ENCODE results near the gene ADAM33. TPM values are rescaled to one million over a fixed set of nuclear protein-coding genes. Genes with fewer than 3 reads are reported as not detected.

The ADAM33 gene
- total RNA-seq, 1 experiment from 2014 or later: not detected

DNA sequence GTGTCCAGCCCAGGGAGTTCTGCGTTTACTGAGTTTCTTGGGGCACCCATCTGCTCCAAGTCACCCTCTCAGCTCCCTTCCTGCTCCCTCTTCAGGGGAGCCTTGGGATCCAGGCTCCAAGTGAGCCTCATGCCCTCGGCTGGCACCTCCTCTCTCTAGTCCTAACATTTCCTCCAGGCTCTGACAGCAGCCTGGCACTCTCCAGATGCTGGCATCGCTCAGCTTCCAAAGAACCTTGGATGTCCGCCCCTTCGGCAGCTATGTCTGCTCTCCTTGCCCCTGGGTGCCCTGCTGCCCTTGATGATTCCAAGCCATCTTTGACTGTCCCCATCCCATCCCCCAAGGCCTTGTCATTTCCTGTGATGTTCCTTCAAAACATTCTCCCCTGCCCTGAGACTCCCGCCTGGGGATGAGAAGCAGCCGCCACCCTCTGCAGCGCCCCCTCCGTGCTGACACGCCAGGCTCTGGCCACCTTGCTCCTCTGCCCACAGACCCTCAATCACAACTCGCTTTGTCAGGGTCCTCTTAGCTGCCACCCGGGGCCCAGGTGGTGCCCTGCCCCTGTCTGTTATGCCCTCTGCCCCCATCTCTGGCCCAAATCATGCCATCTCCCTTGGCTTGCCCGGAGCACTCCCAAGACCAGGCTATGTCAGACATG lies 12.0 kb downstream of the ADAM33 start:
- DNase-seq (ENCODE audit: low spot score): peak; percentile 20

DNA sequence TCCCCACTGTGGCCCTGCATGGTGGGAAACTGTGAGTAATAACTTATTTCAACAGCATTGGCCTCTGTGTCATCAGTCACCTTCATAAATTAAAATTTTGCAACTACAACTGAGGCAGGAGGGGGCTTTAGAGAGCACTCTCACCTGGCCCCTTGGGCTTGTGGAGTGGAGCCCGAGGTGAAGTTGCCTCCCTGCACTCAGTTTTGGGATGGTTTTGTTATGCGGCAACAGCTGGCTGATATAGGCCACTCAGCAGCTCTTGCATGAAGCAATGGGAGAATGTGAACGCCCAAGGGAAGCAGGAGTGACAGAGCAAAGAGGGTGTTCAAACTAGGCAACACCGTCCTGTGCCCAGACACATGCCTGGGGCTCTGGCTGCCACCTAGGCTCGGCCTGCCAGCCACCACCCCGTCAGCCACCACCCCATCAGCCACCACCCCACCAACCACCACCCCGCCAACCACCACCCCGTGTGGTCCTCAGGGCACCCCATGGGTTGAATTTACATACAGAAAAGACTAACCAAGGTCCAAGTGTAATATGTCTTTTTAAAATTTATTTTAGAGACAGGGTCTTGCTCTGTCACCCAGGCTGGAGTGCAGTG lies 14.3 kb downstream of the ADAM33 start:
- DNase-seq (ENCODE audit: low spot score): no peak

DNA sequence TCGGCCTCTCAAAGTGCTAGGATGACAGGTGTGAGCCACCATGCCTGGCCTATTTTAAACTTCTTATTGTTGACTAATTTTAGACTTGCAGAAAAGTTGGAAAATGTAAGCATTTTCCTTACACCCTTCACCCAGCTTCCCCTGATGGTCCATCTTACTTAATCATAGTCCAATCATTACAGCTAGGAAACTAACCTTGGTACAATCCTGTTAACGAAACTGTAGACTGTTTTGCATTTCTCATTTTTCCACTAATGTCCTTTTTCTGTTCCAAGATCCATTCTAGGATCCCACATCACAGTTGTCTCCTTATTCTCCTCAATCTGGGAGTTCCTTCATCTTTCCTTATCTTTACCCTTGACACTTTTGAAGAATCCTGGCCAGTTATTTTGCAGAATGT lies 18.0 kb downstream of the ADAM33 start:
- DNase-seq (ENCODE audit: low spot score): no peak

DNA sequence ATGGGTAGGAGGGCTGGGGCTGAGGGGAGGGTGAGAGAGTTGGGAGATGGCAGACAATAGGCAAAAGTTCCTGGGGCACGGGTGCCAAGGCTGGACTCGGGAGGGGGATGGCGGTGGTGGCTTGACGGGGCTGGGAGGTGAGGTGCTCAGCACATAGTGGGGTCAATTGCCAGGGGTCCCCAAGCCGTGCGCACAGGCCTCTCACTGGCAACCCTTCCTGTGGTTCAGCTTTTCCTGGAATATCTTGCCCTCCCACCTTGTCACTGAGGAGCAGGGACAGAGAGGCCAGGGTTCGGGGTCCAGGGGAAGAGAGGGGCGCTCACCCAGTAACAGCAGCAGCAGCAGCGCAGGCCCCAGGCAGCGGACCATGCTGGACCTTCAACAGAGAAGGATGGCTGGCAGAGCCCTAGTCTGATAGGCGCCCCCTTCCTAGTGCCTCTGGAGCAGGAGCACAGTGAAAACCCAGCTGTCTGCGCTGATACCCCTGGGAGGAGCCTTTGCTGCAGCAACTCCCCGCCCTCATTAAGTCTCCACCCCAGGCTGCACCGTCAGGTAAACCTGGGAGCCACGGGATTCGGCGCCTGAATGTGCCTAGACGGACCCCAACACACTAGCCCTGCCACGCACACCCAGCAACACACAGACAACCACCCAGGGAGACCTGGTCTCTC lies 18.6 kb downstream of the ADAM33 start, which contains the start of gene GFRA4:
GFRA4 (minus strand) TSS at position 369 of the 671 bp plus-strand sequence; CDS start at position 369, 0 bp downstream.
- no peak for DNase-seq (ENCODE audit: low spot score)

DNA sequence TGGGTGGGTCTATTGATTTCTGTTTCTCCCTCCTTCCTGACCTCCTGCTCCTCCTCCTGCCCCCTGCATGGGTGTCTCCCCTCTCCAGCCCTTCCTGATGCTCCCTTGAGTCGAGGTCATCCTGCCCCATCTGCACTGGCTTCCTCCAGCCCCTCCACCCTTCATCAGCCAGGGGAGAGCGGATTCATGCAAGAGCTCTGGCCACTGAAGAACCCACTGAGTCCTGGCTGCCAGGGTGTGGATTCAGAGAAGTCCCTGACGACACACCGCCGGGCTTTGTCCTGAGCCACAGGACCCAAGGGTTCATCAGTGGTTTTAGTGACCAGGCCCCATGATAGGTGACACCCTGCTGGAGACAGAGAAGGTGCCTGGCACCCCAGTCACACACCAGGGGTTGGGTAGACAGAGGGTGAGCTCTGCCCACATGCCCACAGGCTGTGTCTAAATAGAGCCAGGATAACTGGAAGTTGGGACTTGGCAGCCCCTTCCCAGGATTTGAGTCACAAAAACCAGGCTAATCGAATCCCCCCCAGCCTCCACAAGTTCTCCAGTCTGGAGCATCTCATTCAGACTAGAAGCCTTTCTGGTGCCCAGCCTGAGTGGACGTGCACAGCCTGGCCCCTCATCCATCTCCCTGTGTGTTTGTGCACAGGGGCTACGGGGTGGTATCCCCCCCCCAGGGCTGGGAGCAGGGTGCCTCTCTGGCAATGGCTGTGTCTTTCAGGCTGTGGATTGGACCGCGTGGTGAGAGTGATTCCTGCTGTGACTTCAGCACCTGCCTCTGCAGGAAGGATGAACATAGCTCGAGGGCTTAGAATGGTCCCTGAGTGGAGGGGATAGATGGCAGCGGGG lies 19.8 kb downstream of the ADAM33 start:
- DNase-seq (ENCODE audit: low spot score): no peak

DNA sequence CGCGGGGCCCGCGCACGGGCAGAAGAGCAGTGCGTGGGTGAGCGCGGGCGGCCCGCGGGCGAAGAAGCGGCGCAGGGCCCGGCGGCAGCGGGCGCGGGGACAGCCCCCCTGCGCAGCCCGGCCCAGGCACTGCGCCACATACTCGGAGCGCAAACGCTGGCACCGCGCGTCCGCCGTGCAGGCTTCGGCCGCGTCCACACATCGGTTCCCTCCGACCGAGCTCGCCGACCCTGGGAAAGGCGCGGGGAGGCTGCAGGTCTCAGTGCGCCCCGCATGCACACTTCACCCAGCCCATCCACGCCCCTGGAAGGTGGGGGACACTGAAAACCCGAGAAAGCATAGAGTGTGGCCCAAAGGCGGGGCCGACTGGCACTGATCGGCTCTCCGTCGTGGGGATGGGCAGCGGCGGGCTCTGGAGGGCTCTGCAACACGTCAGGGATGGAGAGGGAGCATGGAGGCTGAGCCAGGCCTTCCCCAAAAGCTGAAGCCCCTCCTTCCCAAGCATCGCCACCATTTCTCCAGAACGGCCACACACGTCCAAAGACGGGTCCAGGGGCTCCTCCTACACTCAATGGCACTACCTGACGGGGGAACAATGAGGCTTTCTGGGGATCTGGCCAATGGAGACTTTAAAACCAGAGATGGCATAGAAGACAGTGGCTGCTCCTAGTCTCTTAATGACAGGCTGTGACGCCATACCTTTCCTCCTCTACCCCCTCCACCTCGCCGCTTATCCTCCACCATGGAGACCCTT lies 20.6 kb downstream of the ADAM33 start:
- no peak for DNase-seq (ENCODE audit: low spot score)

DNA sequence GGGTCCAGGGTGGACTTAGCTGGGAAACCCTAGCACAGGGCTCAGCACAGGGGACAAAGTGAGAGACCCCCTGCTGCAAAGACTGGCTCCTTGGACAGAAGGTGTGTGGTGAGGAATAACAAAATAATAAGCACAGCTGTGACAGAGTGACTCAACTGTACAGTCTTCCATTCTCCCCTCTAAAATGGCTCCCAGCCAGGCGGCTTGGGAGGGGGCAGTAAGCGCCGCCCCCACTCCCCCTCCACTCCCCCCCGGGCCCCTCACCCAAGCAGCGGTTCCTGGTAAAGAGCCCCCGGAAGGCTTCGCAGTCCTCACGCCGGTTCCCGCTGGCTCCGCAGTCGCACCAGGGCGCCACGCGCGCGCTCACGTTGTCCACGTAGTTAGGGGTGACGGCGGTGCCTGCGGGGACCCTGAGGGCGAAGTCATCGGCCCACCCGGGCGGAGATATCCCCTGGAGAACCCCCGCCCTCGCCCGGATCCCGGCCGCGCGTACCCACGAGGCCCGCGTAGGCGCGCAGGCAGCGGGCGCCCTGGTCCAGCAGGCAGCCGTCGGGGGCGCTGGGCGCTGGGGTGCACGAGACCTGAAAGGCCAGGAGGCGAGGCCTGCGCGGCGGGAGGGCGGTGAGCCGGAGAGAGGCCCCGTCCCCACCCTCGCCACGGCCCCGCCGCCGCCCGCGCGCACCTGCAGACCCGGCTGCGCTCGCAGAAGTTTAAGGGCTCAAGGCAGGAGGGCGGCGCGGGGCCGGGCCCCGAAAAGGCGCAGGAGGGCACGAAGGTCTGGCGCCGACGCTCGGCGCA lies 21.3 kb downstream of the ADAM33 start:
- no peak for DNase-seq (ENCODE audit: low spot score)

DNA sequence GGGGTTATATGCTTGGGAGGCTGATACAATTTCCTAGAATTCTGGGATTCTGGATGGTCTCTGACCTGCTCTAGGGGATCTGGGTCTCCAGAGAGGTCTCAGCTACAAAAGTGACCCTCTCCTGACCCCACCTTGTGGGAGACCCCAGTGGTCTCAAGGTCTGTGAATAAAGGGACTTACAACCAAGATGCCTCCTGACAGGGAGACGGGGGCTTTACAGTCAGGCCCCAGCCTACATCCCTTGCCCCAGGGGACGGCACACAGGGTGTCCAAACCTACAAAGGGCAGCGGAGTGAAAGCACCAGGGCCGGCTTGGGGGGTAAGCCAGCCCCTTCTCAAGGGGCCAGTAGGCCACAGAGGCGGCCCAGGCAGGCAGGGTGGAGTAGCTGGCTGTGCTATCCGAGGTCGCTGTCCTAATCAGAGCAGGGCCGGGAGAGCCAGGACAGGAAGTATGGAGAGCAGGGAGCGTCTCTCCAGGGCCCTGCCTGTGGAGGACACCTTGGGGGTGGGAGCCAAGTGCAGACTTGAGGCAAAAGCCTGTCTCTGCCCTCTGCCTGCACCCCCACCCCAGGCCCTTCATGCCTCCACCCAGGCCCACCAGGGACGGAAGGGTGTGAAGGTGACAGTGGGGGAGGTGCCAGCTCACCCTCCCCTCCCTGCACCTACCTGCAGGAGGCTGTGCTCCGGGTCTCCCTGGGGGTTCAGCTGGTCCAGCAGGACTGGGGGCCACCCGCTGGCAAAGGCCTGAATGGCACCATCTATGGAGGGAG lies 22.1 kb downstream of the ADAM33 start:
- DNase-seq (ENCODE audit: low spot score): no peak

DNA sequence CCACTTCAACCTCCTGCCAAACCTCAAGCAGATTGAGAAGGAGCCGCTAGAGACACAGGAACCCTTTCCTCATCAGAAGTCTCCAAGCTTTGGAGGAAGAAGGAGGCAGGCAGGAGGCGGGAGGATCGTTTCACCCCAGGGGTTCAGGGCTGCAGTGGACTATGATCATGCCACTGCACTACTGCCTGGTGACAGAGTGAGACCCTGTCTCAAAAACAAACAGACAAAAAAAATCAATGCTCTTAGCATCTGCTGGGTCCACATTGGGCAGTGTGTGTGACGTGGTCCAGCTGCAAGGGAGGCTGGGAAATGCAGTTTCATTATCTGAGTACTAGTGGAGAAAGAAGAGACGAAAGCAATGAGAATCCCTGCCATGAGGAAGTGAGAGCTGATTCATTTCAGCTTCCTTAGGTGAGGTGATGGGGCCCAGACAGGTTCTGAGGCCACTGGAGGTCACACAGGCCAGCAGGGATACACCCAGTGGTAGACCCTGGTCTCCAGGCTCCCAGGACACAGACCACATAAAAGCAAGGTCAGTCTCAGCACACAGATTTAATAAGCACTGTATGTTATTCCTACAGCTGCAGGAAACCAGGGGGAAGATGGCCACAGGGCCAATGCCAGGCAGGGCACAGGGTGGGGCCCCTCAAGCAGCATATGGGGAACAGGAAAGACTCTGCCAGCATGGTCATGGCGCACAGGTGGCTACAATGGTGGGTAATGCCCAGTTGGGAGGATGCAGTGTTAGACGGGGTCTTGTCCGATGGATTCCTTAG lies 22.9 kb downstream of the ADAM33 start:
- no peak for DNase-seq (ENCODE audit: low spot score)

DNA sequence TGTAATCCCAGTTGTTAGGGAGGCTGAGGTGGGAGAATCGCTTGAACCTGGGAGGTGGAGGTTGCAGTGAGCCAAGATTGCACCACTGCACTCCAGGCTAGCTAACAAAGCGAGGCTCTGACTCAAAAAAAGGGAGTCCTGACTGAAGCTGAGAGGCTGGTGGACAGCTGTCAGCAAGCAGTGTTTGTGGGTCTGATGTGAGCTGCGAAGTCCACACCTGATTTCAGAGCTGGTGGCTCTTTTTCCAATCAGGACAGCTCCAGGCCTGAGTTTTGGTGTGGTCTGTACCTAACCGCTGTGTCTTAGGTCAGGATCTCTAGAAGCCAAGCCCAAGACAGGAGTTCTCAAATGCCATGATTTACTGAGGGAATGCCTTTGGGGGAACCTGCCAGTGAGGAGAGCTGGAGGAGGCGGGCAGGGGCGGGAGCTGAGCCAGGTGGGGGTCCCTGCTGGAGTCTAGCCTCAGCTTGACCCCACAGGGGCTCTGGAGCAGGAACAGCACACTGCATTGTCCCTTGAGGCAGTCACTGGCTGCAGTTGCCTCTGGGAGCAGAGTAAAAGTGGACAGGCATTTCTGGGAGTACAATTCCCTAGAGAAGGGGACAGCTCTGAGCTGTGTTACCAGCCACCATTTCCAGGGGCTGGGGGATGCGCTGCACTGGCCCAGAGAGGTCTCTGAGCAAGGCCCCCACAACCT lies 23.6 kb downstream of the ADAM33 start:
- no peak for DNase-seq (ENCODE audit: low spot score)

DNA sequence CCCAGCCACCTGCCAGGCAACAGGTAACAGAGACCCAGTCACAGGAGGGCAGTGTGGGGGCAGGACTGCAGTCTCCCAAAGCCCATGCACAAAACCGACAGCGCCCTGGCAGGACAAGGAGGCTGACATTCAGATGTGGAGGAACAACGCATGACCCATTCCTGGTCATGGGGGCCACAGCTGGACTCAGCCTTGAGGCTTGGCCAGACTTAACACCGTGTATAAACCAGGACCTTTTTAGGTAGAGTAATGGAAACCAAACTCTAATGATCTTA lies 26.7 kb downstream of the ADAM33 start:
- no peak for DNase-seq (ENCODE audit: low spot score)

DNA sequence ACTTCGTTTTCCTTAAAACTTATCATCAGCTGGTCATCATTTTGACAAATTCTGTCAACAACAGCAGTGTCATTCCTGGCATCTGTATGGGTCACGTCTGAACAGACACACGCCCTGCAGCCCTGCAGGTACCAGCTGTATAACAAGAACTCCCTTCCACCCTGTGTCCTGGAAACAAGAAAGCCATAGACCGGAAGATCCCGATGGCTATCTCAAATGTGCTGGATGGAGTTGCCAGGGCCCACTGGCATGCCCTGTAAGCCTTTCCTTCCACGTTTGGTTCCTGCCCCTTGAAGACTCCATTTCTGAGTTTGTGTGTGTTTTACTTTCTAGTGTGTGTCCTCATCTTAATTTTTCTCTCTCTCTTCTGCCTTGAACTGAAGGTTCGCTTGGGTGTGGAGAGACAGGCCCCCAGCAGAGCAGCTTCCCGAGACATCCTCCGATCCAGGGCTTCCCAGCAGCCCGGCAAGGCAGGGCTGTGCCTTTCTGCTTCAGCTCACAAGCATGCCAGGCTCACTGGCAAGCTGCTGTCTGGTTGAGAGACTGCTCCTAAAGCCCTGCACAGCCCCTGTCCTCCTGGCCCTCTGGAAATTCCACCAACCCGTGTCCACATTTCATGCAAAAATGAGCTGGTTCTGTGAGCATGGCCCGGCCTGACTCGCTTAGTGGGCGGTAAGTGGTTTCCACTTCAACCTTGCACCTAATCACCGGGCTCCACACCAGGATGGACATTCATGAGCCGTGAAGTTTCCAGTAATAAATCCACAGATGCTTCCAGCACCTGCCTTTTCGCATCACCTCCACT lies 27.3 kb downstream of the ADAM33 start:
- DNase-seq (ENCODE audit: low spot score): no peak

DNA sequence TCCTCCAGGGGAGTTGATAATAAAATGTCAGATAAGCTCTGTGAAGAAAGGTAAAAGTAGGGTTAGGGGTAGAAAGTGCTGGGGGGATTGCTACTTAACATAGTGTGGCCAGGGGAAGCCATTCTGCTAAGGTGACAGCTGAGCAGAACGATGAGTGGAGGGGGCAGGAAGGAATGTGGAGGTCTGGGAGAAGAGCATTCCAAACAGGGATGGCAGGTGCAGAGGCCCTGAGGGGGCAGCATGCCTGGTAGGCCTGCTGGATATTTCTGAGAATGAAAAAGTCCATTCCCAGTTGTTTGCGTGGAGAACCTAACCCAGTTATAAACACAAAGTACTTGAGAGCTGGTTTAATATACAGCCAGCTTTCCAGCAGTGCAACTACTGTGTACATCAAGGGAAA lies 27.9 kb downstream of the ADAM33 start:
- no peak for DNase-seq (ENCODE audit: low spot score)

DNA sequence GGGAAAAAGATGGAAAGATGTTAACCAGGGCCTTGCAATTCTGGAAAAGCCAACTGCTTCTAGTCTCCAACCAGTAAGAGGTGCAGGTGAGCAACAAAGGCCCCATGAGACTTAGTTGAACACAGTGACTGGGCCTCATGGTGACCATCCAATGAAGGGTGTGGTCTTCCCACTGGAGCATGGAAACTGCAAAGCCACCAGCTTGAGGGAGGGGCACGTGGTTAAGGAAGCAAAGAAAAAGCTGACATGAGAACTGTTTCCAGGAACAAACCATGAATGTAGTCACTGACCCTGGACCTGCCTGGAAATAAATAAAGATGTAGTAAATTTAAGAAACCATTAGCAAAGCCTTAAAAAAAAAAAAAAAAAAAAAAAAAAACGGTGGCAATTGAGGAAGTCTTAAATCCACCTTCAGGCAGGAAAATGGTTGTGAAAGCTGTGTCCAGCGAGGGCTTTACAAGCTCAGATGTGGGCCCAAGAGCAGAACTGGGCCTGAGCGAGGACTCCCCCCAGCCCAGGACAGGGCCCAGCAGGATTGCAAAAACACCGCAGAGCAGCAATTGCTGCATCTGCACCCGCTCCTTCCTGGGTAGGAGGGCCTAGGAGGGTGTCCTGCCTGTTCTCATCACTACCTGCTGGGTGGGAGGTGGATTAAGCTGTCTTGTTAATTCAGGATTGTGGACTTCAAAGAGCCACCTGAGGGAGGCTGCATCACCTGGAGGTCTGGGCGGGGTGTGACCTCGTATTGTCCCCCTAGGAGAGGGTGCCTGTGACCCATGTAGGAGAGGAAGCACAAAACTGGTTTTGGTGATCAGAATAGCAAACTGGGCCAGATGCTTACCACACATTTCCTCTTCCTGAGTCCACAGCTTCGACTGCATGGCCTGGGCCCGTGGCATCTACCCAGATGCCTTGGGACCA lies 28.9 kb downstream of the ADAM33 start:
- DNase-seq (ENCODE audit: low spot score): no peak

DNA sequence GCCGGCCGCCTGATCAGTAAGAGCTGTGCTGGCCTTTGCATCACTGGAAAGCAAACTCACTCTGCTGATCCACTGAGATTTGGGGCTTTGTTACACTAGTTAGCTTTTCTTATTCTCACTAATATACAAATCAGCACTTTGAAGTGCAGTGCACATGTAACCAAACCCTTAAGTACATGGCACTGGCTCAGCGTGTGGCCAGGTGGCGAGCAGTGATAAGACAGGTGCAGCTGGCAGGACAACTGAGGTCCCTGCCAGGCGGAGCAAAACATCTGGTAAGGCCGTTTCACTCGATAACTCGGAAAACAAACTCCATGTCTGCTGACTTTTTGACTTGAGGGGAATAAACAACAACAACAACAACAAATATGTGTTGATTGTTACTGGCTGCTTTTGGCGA lies 29.6 kb downstream of the ADAM33 start:
- DNase-seq (ENCODE audit: low spot score): no peak

DNA sequence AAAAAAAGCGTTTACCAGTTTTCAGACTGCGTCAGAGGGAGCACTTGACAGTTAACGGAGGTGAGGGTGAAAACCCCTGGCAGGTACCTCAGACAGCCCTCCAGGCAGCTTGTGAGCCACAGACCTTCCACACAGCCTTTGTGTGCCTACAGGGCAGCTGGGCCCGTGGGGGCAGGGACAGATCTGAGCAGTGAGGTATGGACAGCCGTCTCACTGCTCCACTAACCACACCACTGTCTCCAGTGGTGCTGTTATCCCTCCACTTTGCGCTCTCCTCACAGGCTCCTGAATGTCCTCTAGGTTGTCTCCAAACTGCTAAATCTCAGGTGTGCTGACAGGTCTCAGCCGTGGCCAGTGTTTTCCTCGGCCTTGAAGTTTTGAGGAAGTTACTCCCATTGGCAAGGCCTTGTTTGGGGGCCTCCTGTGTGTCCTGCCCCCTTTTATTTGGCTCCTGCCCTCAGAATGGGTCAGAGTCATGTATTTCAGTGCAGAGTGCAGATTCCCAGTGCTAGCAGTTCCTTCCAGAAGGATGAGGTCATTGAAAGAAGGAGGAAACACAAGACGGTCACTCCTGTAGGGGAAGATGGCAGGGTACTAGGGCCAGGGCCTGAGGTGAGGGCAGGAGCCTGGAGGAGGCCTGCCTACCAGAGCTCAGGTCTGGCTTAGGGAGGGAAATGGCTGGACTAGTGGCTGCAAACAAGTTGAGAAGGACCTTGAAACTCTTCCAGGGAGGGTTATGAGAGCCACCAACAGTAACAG lies 30.4 kb downstream of the ADAM33 start:
- no peak for DNase-seq (ENCODE audit: low spot score)
